ENCODE data around the gene CYSRT1.
A peak's percentile ranks its signal among the peaks of the same experiment; 100 is the strongest.

Gene CYSRT1

DNA sequence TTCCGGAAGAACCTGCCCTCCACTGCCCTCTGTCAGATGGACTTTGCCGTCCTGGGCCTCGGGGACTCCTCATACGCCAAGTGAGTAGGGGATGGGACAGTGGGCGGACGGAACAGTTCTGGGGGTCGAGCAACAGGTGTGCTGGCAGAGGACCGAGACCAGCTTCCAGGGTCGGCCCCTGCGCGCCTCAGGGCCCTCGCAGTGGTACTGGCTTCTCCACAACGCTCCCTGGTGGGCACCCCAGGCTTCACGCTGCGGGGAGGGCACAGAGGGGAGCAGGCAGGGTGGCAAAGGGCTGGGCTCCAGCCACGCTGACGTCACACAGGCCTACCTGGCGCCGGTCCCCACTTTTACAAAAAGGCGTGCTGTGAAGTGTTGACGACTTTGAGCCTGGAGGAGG, 12.5 kb upstream of the CYSRT1 start:
- no peak for DNase-seq (ENCODE audit: low read depth)

GRCh38 chr9:137213160-137214060, 11.6 kb upstream of the CYSRT1 start:
- no peak for DNase-seq (ENCODE audit: low read depth)

GRCh38 chr9:137214620-137215019, 10.4 kb upstream of the CYSRT1 start:
- DNase-seq (ENCODE audit: low read depth), result no peak

- DNase-seq (ENCODE audit: low read depth), result no peak
Measured at GRCh38 chr9:137215196-137215986, 9.6 kb upstream of the CYSRT1 start.

DNA sequence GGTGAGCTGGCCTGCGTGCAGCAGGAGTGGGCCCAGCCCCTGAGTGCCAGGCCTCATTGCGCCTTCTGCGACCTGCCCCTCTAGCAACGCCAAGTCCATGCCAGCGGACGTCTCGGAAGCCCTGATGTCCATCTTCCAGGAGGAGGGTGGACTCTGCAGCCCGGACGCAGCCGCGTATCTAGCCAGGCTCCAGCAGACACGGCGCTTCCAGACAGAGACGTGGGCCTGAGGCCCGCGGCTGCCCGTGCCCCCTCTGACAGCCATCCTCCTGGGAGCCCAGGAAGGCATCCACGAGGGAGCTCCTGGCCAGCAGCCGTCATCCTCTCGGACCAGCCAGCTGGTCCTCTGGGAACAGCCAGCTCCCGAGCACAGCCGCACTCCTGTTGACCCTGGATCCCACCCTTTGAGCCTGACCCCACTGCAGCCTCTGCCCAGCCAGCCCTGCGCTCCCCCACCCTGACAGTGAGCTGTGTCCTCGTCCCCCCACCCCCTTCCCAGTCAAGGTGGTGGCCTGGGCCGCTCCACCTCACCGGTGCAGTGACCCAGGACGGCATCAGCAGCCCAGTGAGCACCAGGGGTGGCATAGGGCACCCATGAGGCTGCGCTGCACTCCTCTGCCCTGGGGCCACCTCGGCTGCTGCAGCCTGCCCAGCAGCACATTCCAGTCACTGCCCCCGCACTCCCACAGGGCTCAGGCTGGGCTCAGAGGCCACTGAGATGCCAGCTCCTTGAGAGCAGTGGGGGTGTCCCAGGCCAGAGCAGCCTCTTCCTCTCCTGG, 8.6 kb upstream of the CYSRT1 start:
- DNase-seq (ENCODE audit: low read depth), result no peak

GRCh38 chr9:137217276-137218211, 7.4 kb upstream of the CYSRT1 start:
- no peak for DNase-seq (ENCODE audit: low read depth)

- no peak for DNase-seq (ENCODE audit: low read depth)
Measured at GRCh38 chr9:137218212-137218753, 6.7 kb upstream of the CYSRT1 start.

GRCh38 chr9:137218754-137219271, 6.2 kb upstream of the CYSRT1 start:
- no peak for DNase-seq (ENCODE audit: low read depth)

GRCh38 chr9:137219757-137220316, 5.1 kb upstream of the CYSRT1 start:
- no peak for DNase-seq (ENCODE audit: low read depth)

DNA sequence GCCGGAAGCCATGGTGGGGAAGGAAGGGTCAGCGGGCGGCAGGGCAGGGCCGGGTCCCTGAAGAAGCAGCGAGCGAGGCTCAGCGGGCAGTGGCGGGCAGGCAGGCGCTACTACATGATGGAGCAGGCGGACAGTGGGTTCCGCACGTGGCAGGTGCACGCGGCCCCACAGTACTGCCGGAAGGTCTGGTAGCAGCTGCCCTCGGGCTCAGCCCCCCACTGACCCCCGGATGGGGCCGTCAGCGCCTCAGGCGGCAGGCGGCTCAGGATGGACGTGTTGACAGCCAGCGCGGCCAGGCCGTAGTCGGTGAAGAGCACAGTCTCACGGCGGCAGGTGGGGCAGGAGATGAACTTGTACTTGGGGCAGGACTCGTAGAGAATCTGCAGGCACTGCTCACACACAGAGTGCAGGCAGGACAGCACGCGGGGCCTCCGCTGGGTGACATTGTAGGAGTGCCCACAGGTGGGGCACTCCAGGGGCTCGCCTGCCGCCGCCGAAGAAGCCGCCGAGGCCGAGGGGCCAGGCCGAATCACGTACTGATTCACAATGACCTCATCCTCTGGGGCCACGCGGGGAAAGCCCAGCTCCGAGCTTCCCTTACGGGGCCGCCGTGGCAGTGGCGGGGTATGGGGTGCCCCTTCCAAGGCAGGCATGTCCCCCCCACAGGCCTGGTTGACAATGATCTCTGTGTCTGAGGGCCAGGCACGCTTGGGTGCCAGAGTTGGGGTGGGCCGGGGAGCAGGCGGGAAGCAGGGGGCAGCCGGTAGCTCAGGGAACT, 4.5 kb upstream of the CYSRT1 start:
- no peak for DNase-seq (ENCODE audit: low read depth)

GRCh38 chr9:137221095-137221505, 3.9 kb upstream of the CYSRT1 start:
- no peak for DNase-seq (ENCODE audit: low read depth)

GRCh38 chr9:137221506-137222111, 3.4 kb upstream of the CYSRT1 start:
- no peak for DNase-seq (ENCODE audit: low read depth)

DNA sequence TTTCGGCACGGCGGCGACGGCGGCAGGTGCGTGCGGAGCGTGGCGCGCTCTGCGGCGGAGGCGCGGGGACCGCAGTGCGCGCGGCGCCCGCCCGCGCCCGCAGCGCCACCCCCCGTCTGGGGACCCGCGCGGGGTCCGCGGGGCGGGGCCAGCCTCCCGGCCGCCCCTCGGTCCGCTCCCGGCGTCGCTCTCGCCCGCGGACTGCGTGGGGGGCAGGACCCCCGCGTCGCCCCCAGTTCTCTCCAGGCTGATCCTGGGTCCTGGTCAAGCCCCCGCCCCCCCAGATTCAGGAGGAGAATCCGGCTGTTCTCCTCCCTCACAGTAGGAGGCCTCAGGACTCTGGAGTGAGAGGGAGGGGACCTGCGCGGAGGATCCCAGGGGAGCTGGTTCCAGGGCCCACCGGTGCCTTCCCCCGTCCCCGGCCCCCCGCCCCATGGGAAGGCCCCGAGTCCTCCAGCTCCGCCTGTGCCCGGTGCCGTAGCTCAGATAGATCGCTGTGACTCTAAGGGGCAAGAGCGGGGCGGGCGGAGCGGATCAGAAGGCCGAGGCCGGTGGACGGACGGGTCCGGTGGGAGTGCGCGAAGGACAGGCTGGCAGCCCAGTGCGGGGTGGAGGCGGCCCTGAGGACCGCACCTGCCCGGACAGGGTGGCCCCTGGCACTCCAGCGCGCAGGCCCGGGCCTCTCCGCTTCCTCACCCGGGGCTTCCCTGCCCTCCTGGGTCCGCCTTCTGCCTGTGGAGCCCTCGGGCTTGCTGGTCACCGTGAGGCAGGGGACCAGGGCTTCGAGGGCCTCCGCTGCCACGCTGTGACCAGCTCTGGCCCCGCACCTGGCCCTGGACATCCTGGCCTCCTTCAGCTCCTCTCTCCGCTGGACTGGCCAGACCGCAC, 2.5 kb upstream of the CYSRT1 start, which contains the start of gene RNF208:
Gene RNF208 (minus strand): TSS at position 51 of the 888 bp plus-strand sequence. CDS start 1,028 bp downstream, outside the sequence.
- DNase-seq (ENCODE audit: low read depth), result no peak

DNA sequence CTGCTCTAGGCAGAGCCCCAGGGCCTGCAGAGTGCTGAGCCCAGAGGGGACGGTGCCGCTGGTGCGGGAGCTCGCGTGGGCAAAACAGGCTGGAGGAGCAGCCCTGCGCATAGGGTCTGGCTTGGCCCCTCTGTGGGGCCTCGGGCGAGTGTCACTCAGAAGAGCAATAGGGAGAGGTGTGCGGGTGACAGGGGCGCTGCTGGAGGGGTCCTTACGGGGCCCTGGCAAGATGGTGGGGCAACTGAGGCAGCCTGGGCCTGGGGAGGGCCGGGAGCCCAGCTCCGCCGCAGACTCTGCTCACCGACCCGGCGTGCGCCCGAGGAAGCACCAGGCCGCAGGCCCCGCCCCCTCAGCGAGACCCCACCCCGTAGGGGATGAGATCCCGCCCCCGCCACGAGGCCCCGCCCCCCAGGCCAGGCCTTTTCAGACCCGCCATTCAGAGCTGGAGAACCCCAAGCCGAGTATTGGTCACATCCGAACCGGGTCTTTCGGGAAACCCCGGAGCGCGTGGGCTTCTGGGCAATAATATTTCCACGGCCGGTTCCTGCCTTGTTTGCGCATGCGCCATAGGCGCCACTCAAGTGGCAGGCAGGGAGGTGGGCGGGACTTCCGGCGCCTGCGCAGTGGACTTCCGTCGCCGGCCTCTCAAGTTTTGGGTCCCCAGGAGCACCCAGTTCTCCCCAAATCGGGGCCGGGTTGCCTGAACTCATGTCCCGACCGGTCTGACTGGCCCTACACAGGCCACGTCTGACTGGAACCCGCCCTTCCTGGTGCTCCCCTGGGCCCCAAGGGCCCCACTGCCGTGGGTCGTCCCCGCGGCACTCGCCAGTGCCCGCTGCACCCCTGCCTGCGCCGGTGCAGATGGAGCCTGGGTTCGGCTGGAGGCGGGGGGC, 1.6 kb upstream of the CYSRT1 start:
- DNase-seq (ENCODE audit: low read depth), result peak; percentile 87

DNA sequence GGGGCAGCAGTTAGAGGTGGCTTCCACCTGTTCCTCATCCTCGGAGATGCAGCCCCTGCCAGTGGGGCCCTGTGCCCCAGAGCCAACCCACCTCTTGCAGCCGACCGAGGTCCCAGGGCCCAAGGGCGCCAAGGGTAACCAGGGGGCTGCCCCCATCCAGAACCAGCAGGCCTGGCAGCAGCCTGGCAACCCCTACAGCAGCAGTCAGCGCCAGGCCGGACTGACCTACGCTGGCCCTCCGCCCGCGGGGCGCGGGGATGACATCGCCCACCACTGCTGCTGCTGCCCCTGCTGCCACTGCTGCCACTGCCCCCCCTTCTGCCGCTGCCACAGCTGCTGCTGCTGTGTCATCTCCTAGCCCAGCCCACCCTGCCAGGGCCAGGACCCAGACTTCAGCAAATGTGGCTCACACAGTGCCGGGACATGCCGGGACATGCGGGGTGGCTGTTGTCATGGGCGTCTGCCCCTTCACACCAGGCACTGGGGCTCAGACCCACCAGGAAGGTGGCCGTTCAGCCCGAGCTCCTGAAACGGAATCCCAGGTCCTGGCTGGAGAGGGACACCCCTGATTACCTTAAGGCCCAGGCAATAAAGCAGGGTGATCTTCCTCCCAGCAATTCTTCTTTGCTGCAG, 841 bp downstream of the CYSRT1 start:
- DNase-seq (ENCODE audit: low read depth), result no peak

DNA sequence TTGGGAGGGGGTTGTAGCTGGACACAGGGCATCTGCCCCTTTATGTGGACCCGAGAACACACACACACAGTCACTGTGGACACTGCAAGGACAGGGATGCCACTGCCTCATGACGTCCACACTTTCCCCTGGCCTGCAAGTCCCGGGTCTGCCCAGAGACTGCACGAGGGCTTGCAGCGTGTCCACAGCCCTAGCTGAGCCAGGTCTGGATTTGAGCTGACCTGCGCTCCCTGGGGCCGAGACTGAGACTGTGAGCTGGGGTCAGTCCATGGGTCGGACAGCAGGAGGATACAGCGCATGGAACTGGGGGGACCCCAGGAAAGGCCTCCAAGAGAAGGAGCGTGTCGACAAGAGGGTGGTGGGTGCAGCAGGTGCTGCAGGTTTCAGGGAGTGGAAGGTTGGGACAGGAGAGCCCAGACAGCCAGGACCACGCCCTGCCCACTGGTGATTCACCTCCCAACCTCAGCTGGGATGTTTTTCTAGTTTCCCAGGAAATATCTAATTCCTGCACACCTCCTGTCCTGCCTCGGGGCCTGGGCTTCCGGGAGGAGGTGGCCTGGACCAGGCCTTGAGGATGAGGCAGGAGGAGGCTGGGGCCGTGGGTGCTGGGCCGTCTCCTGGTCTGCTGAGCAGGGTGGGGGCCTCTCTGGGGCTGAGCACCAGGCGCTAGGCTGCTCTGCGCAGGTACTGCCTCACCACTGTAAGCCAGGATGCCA, 1.5 kb downstream of the CYSRT1 start:
- DNase-seq (ENCODE audit: low read depth), result no peak

Data from HS-27A (cell line).